D721Med (cell line): ENCODE results near the gene SH2D1B.
"Not testable (repeated sequence)": the region's sequence is repeated elsewhere in the genome, so short reads cannot be mapped to it uniquely, and the experiment has no call there.

Experiments
- DNase-seq: peaks from one replicate; pipeline ENCODE4 v3.0.0; 2011; ENCODE audit warnings: low spot score; ENCODE audit not compliant: insufficient read length
- FAIRE-seq: peaks from 2 replicates; lab custom pipeline; 2011; peaks lifted over from hg19 to GRCh38; lab: Jason Lieb, UNC
- CTCF ChIP-seq: IDR thresholded peaks from 2 replicates; pipeline ENCODE4 v1.5.1; 2012; ENCODE audit warnings: mild to moderate bottlenecking, control low read depth; ENCODE audit not compliant: insufficient read depth; ENCODE audit errors: missing control alignments

The SH2D1B gene, protein sequence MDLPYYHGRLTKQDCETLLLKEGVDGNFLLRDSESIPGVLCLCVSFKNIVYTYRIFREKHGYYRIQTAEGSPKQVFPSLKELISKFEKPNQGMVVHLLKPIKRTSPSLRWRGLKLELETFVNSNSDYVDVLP

DNA sequence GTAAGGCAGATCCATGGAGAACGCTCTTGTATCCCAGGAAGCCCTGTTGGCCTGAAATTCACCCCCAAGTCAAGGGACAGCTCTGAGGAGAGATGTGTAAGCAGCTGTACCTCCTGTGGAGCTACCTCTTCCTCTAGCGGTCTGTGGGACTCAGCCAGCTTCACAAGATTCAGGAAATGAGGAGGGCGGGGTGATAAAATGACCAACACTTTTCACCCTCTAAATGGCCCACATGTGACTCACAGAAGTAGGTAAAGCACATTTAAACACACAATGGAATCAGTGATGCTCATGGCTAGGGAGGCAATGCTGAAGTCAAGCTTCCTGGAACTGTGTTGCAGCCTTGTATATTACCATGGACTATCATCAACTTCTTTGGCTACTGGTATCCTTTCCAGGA, at the start of gene SH2D1B:
Gene SH2D1B (minus strand): TSS at position 135 of the 400 bp plus-strand sequence. CDS start 120 bp downstream, at position 15.
- no peak for FAIRE-seq
- DNase-seq = no peak

DNA sequence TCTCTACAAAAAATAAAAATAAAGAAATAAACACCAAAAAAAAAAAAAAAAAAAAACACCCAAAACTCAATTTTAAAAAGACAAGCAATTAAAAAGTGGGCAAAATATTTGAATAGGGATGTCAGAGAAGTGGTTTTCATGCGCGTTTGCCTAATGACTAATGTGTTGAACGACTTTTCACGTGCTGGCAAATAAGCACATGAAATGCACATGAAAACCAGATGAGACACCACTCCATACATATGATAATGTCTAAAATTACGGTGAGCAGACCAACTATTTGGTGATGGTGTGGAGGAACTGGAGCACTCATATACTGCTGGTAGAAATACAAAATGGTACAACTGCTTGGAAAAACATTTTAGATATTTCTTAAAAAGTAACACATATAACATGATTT, 46.3 kb upstream of the SH2D1B start:
- TF ChIP-seq CTCF = no peak
- peak; percentile 11 for FAIRE-seq

More for the DNA sequence above, at the start of gene SH2D1B:
- TF ChIP-seq CTCF = no peak

GRCh38 chr1:162456323-162456722, 44.4 kb upstream of the SH2D1B start:
- DNase-seq (no peak), FAIRE-seq (peak; percentile 53)
- no peak for TF ChIP-seq CTCF

More for the DNA sequence above, 46.3 kb upstream of the SH2D1B start:
- DNase-seq = no peak

GRCh38 chr1:162454361-162454760, 42.4 kb upstream of the SH2D1B start:
- not testable (repeated sequence) for DNase-seq, FAIRE-seq

DNA sequence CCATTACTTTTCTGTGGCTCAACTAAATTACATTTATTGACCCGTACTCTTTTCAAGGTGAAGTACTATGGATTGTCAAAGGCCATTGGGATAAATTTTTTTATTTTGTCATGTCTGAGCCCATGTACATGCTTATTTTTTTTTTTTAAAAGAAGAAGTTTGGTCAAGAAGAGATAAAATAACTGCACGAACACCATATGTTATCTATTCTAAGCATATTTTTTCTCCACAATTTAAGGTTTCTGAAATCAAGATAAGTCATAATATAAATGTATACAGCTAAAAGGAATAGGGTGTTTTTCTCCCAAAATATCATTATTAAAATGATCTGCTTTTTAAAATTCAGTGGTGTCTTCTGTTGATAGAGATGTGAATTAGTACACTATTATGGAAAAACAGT, 35.0 kb upstream of the SH2D1B start:
- DNase-seq (no peak), FAIRE-seq (no peak)
- no peak for TF ChIP-seq CTCF

DNA sequence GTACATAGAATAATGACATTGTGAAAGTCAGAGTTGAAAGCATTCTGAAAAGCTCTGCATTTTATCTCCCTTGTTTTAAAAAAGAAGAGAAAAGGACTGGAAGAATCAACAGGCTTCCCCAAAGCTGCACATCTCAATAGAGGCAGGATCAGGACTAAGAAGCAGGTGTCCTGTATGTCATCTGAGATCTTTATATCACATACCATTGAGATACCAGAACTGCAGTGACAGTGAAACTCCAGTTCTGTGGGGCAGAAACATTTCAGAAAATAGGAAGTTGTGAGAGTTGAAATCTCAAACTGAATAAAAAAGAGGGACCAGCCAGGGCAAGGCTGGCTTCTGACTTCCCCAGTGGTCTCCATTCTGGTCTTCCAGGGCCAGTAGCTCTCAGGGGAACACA, 33.0 kb upstream of the SH2D1B start:
- TF ChIP-seq CTCF = no peak
- FAIRE-seq = no peak
- DNase-seq = no peak

- DNase-seq = not testable (repeated sequence)
Observed at GRCh38 chr1:162432977-162433713, 21.2 kb upstream of the SH2D1B start.

DNA sequence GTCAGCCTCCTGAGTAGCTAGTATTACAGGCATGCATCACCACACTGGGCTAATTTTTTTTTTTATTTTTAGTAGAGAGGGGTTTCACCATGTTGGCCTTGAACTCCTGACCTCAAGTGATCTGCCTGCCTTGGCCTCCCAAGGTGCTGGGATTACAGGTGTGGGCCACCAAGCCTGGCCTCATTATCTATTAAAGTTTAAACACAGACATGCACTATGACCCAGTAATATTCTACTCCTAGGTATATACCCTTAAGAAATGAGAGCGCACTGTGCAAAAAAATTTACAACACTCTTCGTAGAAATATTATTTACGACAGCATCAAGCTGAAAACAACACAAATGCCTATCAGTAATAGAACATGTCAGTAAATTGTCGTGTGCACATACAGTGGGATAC, 18.6 kb upstream of the SH2D1B start:
- no peak for DNase-seq
- no peak for FAIRE-seq
- no peak for TF ChIP-seq CTCF

More at GRCh38 chr1:162432977-162433713, 21.2 kb upstream of the SH2D1B start:
- not testable (repeated sequence) for FAIRE-seq
